Measurements from ENCODE around the gene TIMM23B. TPM values are rescaled to one million over a fixed set of nuclear protein-coding genes. Genes with fewer than 3 reads are reported as not detected.
"Not testable (repeated sequence)": the region's sequence is repeated elsewhere in the genome, so short reads cannot be mapped to it uniquely, and the experiment has no call there.

Gene TIMM23B
- total RNA-seq, 1 experiment from 2014 or later, result 18.9 TPM

GRCh38 chr10:50020451-50021024, 78.7 kb downstream of the TIMM23B start:
- RAD21 ChIA-PET (ENCODE audit: low non-redundant PET in 1 of 2, low total read pairs in 2 of 2, uncharacterized antibody in 2 of 2, unreplicated experiment in 2 of 2); BruUV-seq (replicated peaks): not testable (repeated sequence)

DNA sequence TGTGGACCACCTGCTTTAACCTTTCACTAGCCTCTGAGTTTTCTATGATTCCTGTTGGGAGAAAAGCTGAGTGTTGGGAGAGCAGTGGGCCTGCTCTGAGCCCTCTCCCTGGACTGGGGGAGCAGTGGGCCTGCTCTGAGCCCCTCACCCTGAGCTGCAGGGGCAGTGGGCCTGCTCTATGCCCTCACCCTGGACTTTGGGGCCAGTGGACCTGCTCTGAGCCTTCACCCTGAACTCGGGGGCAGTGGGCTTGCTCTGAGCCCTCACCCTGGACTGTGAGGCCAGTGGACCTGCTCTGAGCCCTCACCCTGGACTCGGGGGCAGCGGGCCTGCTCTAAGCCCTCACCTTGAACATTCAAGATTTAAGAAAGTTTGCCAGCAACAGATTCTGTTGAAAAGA, 79.8 kb downstream of the TIMM23B start:
- POLR2A ChIA-PET, result no interaction called here
- Histone ChIP-seq H3K36me3 (ENCODE audit: control insufficient read depth in 1 of 2, insufficient read depth in 2 of 2, low read length in 2 of 2) (no peaks in the 10 kb centered on the region), H3K27ac (ENCODE audit: low read depth, low read length) (no peak overlapping the region), H3K9ac (ENCODE audit: low read length) (no peak overlapping the region), H3K27me3 (ENCODE audit: insufficient read depth, low read length) (no peaks in the 10 kb centered on the region), H3K79me2 (ENCODE audit: insufficient read depth, low read length) (no peaks in the 10 kb centered on the region), H3K4me1 (ENCODE audit: control insufficient read depth in 1 of 2, insufficient read depth in 2 of 2, low read length in 2 of 2) (no peaks in the 10 kb centered on the region), H3K4me3 (replicated peaks in 1 of 2; ENCODE audit: low read depth in 1 of 2, low read length in 2 of 2) (no peak overlapping the region), H2AFZ (ENCODE audit: low read depth, low read length, poor library complexity, severe bottlenecking) (no peak overlapping the region), H3K4me2 (ENCODE audit: low read length) (no peak overlapping the region), H4K20me1 (ENCODE audit: insufficient read depth) (no peaks in the 10 kb centered on the region), H3K9me2 (ENCODE audit: insufficient read depth) (no peaks in the 10 kb centered on the region), H3K9me3 (ENCODE audit: control insufficient read depth in 1 of 2, insufficient read depth in 1 of 2, low read depth in 1 of 2, low read length in 2 of 2) (no peaks in the 10 kb centered on the region)
- RAD21 ChIA-PET (ENCODE audit: low non-redundant PET in 1 of 2, low total read pairs in 2 of 2, uncharacterized antibody in 2 of 2, unreplicated experiment in 2 of 2), result no interaction called here
- DNase-seq (ENCODE audit: low read depth, low spot score) (no peak), ATAC-seq (no peak)
- CTCF ChIA-PET, result no interaction called here
- BruUV-seq (replicated peaks), result no TSS peak
- no peak for TF ChIP-seq RAD21 (IDR thresholded peaks at IDR 0.05; ENCODE audit: low read depth)
- no peak for TF ChIP-seq CBX3 (IDR thresholded peaks at IDR 0.05; ENCODE audit: low read depth)
- no peak for TF ChIP-seq ATF3 (IDR thresholded peaks at IDR 0.05)
- TF ChIP-seq SRF (IDR thresholded peaks at IDR 0.05; ENCODE audit: low read depth), result no peak
- TF ChIP-seq TCF7L2 (IDR thresholded peaks at IDR 0.05; ENCODE audit: borderline replicate concordance, extremely low read depth, insufficient read depth, insufficient read length), result no peak
- TF ChIP-seq JUND (IDR thresholded peaks at IDR 0.05), result no peak
- intact Hi-C loops (cut with micrococcal nuclease), result no loop called here

More at GRCh38 chr10:50020451-50021024, 78.7 kb downstream of the TIMM23B start:
- H3K27ac ChIP-seq (ENCODE audit: low read depth, low read length); H3K4me2 ChIP-seq (ENCODE audit: low read length); H3K27me3 ChIP-seq (ENCODE audit: insufficient read depth, low read length); H3K4me1 ChIP-seq (ENCODE audit: control insufficient read depth in 1 of 2, insufficient read depth in 2 of 2, low read length in 2 of 2); intact Hi-C loops (cut with micrococcal nuclease); H3K9me3 ChIP-seq (ENCODE audit: control insufficient read depth in 1 of 2, insufficient read depth in 1 of 2, low read depth in 1 of 2, low read length in 2 of 2); H2AFZ ChIP-seq (ENCODE audit: low read depth, low read length, poor library complexity, severe bottlenecking); H4K20me1 ChIP-seq (ENCODE audit: insufficient read depth); H3K79me2 ChIP-seq (ENCODE audit: insufficient read depth, low read length); DNase-seq (ENCODE audit: low read depth, low spot score); H3K9me2 ChIP-seq (ENCODE audit: insufficient read depth); CTCF ChIA-PET; H3K36me3 ChIP-seq (ENCODE audit: control insufficient read depth in 1 of 2, insufficient read depth in 2 of 2, low read length in 2 of 2); POLR2A ChIA-PET; H3K9ac ChIP-seq (ENCODE audit: low read length); H3K4me3 ChIP-seq (replicated peaks in 1 of 2; ENCODE audit: low read depth in 1 of 2, low read length in 2 of 2); ATAC-seq: not testable (repeated sequence)

Other genes with a start within 250 kb of the TIMM23B start
- 16.3 TPM for gene OGDHL, start 179.7 kb upstream of the TIMM23B start, total RNA-seq (2021; ENCODE audit: unreplicated experiment)
- 30.4 TPM for gene PARG, start within 50 bp of the TIMM23B start, total RNA-seq (2021; ENCODE audit: unreplicated experiment)
- 13.1 TPM for gene AGAP6, start 46.4 kb downstream of the TIMM23B start, total RNA-seq (2021; ENCODE audit: unreplicated experiment)
- gene WASHC2A, start 125.9 kb downstream of the TIMM23B start, total RNA-seq (2021; ENCODE audit: unreplicated experiment), result 19.2 TPM